Activated B cell treated with CpG ODN at 0.5 μM for 24 hours (primary cell): ENCODE data around the gene CPA2. TPM values are rescaled to one million over a fixed set of nuclear protein-coding genes. Genes with fewer than 3 reads are reported as not detected.

ENCODE experiments used
- ATAC-seq: fragments of 200-7000 bp; cut with Tn5 transposase; one replicate; pipeline ENCODE4 v1.10.0; 2021; ENCODE audit warnings: low read depth, mild to moderate bottlenecking, moderate library complexity
- CTCF ChIA-PET: fragments of 350-600 bp; sonication (Branson Sonifier 250); formaldehyde crosslinking; loops from one replicate; lab custom pipeline; 2021; ENCODE audit warnings: antibody characterized with exemption; lab: Charles Lee
- POLR2A ChIA-PET: fragments of 350-600 bp; sonication (Branson Sonifier 250); formaldehyde crosslinking; loops from one replicate; lab custom pipeline; 2021; ENCODE audit warnings: antibody characterized with exemption; lab: Charles Lee
- DNase-seq: peaks from one replicate; pipeline ENCODE4 v3.0.0; 2022
- H3K27ac Mint-ChIP-seq: one replicate; pipeline ENCODE4 v1.8.0; 2020; ENCODE audit warnings: mixed read lengths
- H3K27me3 Mint-ChIP-seq: one replicate; pipeline ENCODE4 v1.8.0; 2021; ENCODE audit warnings: mixed read lengths
- H3K36me3 Mint-ChIP-seq: one replicate; pipeline ENCODE4 v1.8.0; 2021; ENCODE audit warnings: low read depth, mixed read lengths
- H3K4me1 Mint-ChIP-seq: one replicate; pipeline ENCODE4 v1.8.0; 2021; ENCODE audit warnings: mixed read lengths
- H3K4me3 Mint-ChIP-seq: one replicate; pipeline ENCODE4 v1.8.0; 2020; ENCODE audit warnings: mild to moderate bottlenecking, mixed read lengths
- H3K9me3 Mint-ChIP-seq: one replicate; pipeline ENCODE4 v1.8.0; 2020; ENCODE audit warnings: mixed read lengths
- intact Hi-C: fragments of 100-400 bp; cut with micrococcal nuclease; formaldehyde crosslinking; loops from one replicate; pipeline ENCODE4 v1.15.1; 2024
- total RNA-seq: library from RNA; stranded (reverse); gene quantifications from 2 replicates; pipeline ENCODE4 v1.2.3, GENCODE V29; 2022
- TF ChIP-seq, protein P1 (sequence below): fragments of 200-600 bp; IDR thresholded peaks from one replicate; pipeline ENCODE4 v1.8.0; 2022; ENCODE audit warnings: antibody characterized with exemption, mild to moderate bottlenecking

The CPA2 gene
- total RNA-seq, 1 donor from 2014 or later, result not detected

DNA sequence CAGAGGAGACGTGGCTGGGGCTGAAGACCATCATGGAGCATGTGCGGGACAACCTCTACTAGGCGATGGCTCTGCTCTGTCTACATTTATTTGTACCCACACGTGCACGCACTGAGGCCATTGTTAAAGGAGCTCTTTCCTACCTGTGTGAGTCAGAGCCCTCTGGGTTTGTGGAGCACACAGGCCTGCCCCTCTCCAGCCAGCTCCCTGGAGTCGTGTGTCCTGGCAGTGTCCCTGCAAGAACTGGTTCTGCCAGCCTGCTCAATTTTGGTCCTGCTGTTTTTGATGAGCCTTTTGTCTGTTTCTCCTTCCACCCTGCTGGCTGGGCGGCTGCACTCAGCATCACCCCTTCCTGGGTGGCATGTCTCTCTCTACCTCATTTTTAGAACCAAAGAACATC, 56.0 kb downstream of the CPA2 start:
- TF ChIP-seq, protein P1, sequence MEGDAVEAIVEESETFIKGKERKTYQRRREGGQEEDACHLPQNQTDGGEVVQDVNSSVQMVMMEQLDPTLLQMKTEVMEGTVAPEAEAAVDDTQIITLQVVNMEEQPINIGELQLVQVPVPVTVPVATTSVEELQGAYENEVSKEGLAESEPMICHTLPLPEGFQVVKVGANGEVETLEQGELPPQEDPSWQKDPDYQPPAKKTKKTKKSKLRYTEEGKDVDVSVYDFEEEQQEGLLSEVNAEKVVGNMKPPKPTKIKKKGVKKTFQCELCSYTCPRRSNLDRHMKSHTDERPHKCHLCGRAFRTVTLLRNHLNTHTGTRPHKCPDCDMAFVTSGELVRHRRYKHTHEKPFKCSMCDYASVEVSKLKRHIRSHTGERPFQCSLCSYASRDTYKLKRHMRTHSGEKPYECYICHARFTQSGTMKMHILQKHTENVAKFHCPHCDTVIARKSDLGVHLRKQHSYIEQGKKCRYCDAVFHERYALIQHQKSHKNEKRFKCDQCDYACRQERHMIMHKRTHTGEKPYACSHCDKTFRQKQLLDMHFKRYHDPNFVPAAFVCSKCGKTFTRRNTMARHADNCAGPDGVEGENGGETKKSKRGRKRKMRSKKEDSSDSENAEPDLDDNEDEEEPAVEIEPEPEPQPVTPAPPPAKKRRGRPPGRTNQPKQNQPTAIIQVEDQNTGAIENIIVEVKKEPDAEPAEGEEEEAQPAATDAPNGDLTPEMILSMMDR, result no peak
- Mint-ChIP-seq H3K36me3 (no peaks in the 10 kb centered on the region), H3K4me3 (no peak overlapping the region), H3K9me3 (peaks cover 3% of the 10 kb centered on the region), H3K27ac (no peak overlapping the region), H3K4me1 (no peaks in the 10 kb centered on the region), H3K27me3 (peaks cover 2% of the 10 kb centered on the region)
- DNase-seq (no peak), ATAC-seq (no peak)
- intact Hi-C loops, result no loop called here
- ChIA-PET POLR2A (no interaction called here), CTCF (no interaction called here)

DNA sequence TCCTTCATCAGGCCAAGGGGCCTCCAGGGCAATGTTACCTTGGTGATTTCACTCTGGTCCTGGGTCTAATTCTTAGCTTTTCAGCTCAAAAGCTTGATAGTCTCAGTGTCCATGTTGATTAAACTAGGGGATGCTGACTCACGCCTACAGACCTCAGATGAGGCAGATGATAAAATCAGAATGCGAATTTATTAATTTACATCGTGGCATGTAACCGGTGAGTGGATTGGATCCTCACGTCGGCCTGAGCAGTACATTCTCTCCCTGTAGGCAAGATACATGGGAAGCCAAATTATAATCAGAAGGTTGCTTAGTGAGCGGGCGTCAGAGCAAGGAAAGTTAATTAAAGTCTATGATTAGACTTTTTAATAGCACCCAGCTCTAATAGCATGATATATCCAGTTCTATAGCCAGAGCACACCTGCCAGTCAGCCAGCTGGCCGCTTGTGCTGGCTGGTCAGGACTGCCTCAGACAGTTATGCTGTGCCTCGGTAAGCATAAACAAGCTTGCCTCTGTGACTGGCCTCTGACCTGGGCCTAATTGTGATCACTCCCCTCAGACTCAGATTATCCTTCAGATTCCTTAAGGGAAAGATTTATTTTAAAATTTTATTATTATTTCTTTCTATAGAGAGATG, 57.8 kb downstream of the CPA2 start:
- intact Hi-C loops, result no loop called here

DNA sequence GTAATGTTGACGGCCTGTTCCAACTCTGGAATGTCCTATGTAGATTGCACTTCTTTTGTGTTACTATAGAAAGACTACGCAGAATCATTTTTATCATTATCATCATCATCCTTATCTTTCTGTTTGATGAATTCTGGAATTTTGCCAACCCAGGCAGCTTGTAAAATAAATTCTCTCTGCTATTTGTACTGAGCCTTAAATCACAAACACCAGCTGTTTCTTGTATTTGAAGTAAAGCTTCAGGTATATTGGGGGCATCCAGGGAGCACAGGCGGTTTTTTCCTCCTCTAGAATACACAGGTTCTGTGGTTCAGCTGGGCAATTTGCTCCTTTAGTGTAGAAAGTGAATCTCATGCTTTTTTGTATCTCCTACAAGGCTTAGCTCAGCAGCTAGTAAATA, 63.0 kb downstream of the CPA2 start:
- ATAC-seq (no peak), DNase-seq (no peak)
- no peak overlapping the region for H3K27ac Mint-ChIP-seq
- CTCF ChIA-PET, result no interaction called here
- H3K4me3 Mint-ChIP-seq, result no peak overlapping the region
- H3K36me3 Mint-ChIP-seq, result no peaks in the 10 kb centered on the region
- no peaks in the 10 kb centered on the region for H3K4me1 Mint-ChIP-seq
- POLR2A ChIA-PET, result no interaction called here
- H3K9me3 Mint-ChIP-seq, result no peaks in the 10 kb centered on the region
- TF ChIP-seq, protein P1, result no peak
- intact Hi-C loops, result no loop called here
- H3K27me3 Mint-ChIP-seq, result no peaks in the 10 kb centered on the region

More for the DNA sequence above, 57.8 kb downstream of the CPA2 start:
- H3K27ac Mint-ChIP-seq, result no peak overlapping the region
- no peak for DNase-seq
- no peak overlapping the region for H3K4me3 Mint-ChIP-seq
- TF ChIP-seq, protein P1, result no peak
- H3K27me3 Mint-ChIP-seq, result no peaks in the 10 kb centered on the region
- no peaks in the 10 kb centered on the region for H3K36me3 Mint-ChIP-seq
- no peaks in the 10 kb centered on the region for H3K4me1 Mint-ChIP-seq
- peaks cover 3% of the 10 kb centered on the region for H3K9me3 Mint-ChIP-seq
- ChIA-PET POLR2A (no interaction called here), CTCF (no interaction called here)
- ATAC-seq, result no peak

DNA sequence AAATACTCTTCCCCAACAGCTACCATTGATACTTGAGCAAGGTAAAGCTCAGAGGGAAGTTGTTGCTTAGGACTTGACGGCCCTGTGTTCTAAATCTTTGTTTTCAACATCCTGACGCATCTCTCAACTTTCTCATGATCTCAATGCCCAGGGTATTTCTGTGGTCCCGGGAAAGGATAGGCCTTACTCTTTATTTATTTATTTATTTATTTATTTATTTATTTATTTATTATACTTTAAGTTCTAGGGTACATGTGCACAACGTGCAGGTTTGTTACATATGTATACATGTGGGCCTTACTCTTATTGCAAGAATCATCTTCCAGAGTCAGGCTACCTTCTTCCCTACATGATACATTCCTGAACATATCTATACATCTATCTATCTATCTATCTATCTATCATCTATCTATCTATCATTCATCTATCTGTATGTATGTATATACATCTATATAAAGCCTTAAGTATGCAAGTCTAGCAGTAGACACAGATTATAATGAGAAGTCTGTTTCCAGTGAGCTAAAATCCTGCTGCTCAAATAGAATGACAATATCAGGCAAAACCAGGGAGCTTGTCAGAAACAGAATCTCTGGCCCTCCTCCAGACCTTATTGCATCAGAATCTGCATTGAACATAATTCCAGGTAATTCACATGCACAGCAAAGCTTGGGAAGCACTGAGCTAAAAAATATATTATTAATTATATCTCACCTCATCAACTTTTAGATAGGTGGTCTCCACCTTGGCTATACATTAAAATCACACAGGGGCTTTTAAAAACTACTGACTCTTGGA, 65.8 kb downstream of the CPA2 start:
- POLR2A ChIA-PET, result no interaction called here
- Mint-ChIP-seq H3K4me3 (no peak overlapping the region), H3K27me3 (no peaks in the 10 kb centered on the region), H3K27ac (no peak overlapping the region), H3K36me3 (no peaks in the 10 kb centered on the region), H3K4me1 (no peaks in the 10 kb centered on the region), H3K9me3 (no peaks in the 10 kb centered on the region)
- DNase-seq (no peak), ATAC-seq (no peak)
- TF ChIP-seq, protein P1, result no peak
- CTCF ChIA-PET, result no interaction called here
- intact Hi-C loops, result no loop called here

DNA sequence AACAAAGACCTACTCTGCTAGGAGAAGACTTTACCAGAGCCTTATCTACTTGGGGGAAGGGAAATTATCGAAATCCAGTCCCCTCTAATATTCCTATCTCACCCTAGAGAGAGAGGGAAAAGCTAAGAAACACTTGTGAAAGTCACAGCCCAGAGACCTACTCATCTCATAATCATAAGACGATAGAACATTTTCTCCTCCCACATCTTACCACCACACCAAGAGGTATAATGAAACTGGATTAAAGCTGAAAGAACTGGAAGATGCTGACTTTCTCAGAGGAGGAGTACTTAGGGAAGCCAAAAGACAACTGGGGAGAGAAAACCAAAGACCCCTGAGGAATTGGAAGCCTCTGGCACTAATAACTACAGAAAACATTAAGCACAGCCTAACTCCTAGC, 67.2 kb downstream of the CPA2 start:
- POLR2A ChIA-PET, result no interaction called here

More for the DNA sequence above, 67.2 kb downstream of the CPA2 start:
- DNase-seq (no peak), ATAC-seq (no peak)
- H3K4me3 Mint-ChIP-seq, result no peak overlapping the region
- no peaks in the 10 kb centered on the region for H3K9me3 Mint-ChIP-seq
- TF ChIP-seq, protein P1, result no peak
- no peaks in the 10 kb centered on the region for H3K27me3 Mint-ChIP-seq
- H3K27ac Mint-ChIP-seq, result no peak overlapping the region
- intact Hi-C loops, result no loop called here
- CTCF ChIA-PET, result no interaction called here
- no peaks in the 10 kb centered on the region for H3K36me3 Mint-ChIP-seq
- H3K4me1 Mint-ChIP-seq, result no peaks in the 10 kb centered on the region
